H9 (cell line): ENCODE data around the gene BICDL2. TPM values are rescaled to one million over a fixed set of nuclear protein-coding genes. Genes with fewer than 3 reads are reported as not detected.

Source experiments
- DNase-seq: peaks from one replicate; pipeline ENCODE4 v3.0.0-alpha.2; 2017
- H2AFZ ChIP-seq: one replicate; pipeline ENCODE4 v1.6.1; 2013; ENCODE audit warnings: mild to moderate bottlenecking, low read length, control low read depth, moderate library complexity
- H2AK5ac ChIP-seq: 2 replicates; pipeline ENCODE4 v1.6.1; 2013; ENCODE audit warnings: low read length, control low read depth, mixed read lengths; ENCODE audit not compliant: insufficient read length
- H2BK120ac ChIP-seq: one replicate; pipeline ENCODE4 v1.6.1; 2013; ENCODE audit warnings: low read depth, mild to moderate bottlenecking, low read length, control low read depth, inconsistent platforms; ENCODE audit not compliant: poor library complexity, severe bottlenecking
- H2BK12ac ChIP-seq: 2 replicates; pipeline ENCODE4 v1.6.1; 2013; ENCODE audit warnings: low read length, control low read depth, mixed read lengths, low read depth; ENCODE audit not compliant: insufficient read length
- H2BK15ac ChIP-seq: 2 replicates; pipeline ENCODE4 v1.6.1; 2013; ENCODE audit warnings: low read depth, low read length, control low read depth
- H2BK20ac ChIP-seq: one replicate; pipeline ENCODE4 v1.6.1; 2013; ENCODE audit warnings: low read depth, mild to moderate bottlenecking, low read length, control low read depth, inconsistent platforms; ENCODE audit not compliant: poor library complexity, severe bottlenecking
- H2BK5ac ChIP-seq: 2 replicates; pipeline ENCODE4 v1.6.1; 2013; ENCODE audit warnings: low read length, control low read depth, mixed read lengths; ENCODE audit not compliant: insufficient read length
- H3K14ac ChIP-seq: 2 replicates; pipeline ENCODE4 v1.6.1; 2013; ENCODE audit warnings: low read length, control low read depth; ENCODE audit not compliant: insufficient read depth
- H3K18ac ChIP-seq: 2 replicates; pipeline ENCODE4 v1.6.1; 2013; ENCODE audit warnings: low read depth, mild to moderate bottlenecking, mixed read lengths, low read length, control low read depth; ENCODE audit not compliant: insufficient read length
- H3K23ac ChIP-seq: 2 replicates; pipeline ENCODE4 v1.6.1; 2013; ENCODE audit warnings: low read length, control low read depth, mixed read lengths, low read depth; ENCODE audit not compliant: insufficient read length
- H3K23me2 ChIP-seq: 2 replicates; pipeline ENCODE4 v1.6.1; 2013; ENCODE audit warnings: low read depth, mild to moderate bottlenecking, mixed read lengths, low read length, control low read depth; ENCODE audit not compliant: insufficient read length, poor library complexity, severe bottlenecking
- H3K27ac ChIP-seq: 2 replicates; pipeline ENCODE4 v1.5.1; 2013; ENCODE audit warnings: low read length, control low read depth, mixed read lengths, low read depth; ENCODE audit not compliant: insufficient read length
- H3K27me3 ChIP-seq: 2 replicates; pipeline ENCODE4 v1.6.1; 2013; ENCODE audit warnings: low read length, control low read depth, inconsistent platforms; ENCODE audit not compliant: insufficient read depth
- H3K4ac ChIP-seq: 2 replicates; pipeline ENCODE4 v1.6.1; 2013; ENCODE audit warnings: low read depth, mild to moderate bottlenecking, control low read depth, inconsistent platforms, low read length, moderate library complexity
- H3K4me1 ChIP-seq: 2 replicates; pipeline ENCODE4 v1.6.1; 2013; ENCODE audit warnings: low read length, control low read depth, inconsistent platforms; ENCODE audit not compliant: insufficient read depth
- H3K4me2 ChIP-seq: 2 replicates; pipeline ENCODE4 v1.6.1; 2013; ENCODE audit warnings: low read length, control low read depth, mixed read lengths; ENCODE audit not compliant: insufficient read length, insufficient read depth
- H3K56ac ChIP-seq: 2 replicates; pipeline ENCODE4 v1.6.1; 2013; ENCODE audit warnings: low read depth, mild to moderate bottlenecking, mixed read lengths, low read length, control low read depth; ENCODE audit not compliant: insufficient read length
- H3K79me1 ChIP-seq: 2 replicates; pipeline ENCODE4 v1.6.1; 2013; ENCODE audit warnings: low read depth, mild to moderate bottlenecking, moderate library complexity, low read length, control low read depth, inconsistent platforms; ENCODE audit not compliant: insufficient read depth, poor library complexity, severe bottlenecking
- H3K79me2 ChIP-seq: 2 replicates; pipeline ENCODE4 v1.6.1; 2013; ENCODE audit warnings: low read length, control low read depth, inconsistent platforms; ENCODE audit not compliant: insufficient read depth
- H3K9ac ChIP-seq: 2 replicates; pipeline ENCODE4 v1.6.1; 2013; ENCODE audit warnings: low read length, control low read depth, mixed read lengths; ENCODE audit not compliant: insufficient read length; ENCODE audit errors: extremely low read depth
- H3K9me3 ChIP-seq: one replicate; pipeline ENCODE4 v1.6.1; 2013; ENCODE audit warnings: low read depth, low read length, inconsistent platforms; ENCODE audit not compliant: control insufficient read depth
- H3T11ph ChIP-seq: one replicate; pipeline ENCODE4 v1.6.1; 2013; ENCODE audit warnings: mild to moderate bottlenecking, low read length, control low read depth, inconsistent platforms
- H4K20me1 ChIP-seq: one replicate; pipeline ENCODE4 v1.6.1; 2013; ENCODE audit not compliant: control insufficient read depth, insufficient read length, insufficient read depth
- H4K5ac ChIP-seq: 2 replicates; pipeline ENCODE4 v1.6.1; 2013; ENCODE audit warnings: low read depth, mild to moderate bottlenecking, mixed read lengths, low read length, control low read depth; ENCODE audit not compliant: insufficient read length
- H4K8ac ChIP-seq: replicated peaks from 2 replicates; pipeline ENCODE4 v1.6.1; 2013; ENCODE audit warnings: low read length, control low read depth, mixed read lengths, low read depth; ENCODE audit not compliant: insufficient read length
- H4K91ac ChIP-seq: 2 replicates; pipeline ENCODE4 v1.6.1; 2013; ENCODE audit warnings: low read depth, mild to moderate bottlenecking, moderate library complexity, mixed read lengths, low read length, control low read depth; ENCODE audit not compliant: insufficient read length
- H3K27ac Mint-ChIP-seq, 3 experiments: 2 replicates in 2 of 3; 3 replicates in 1 of 3; pipeline ENCODE4 v1.8.0; 2020 to 2021; ENCODE audit warnings: mixed read lengths in 3 of 3, mild to moderate bottlenecking in 1 of 3, moderate library complexity in 1 of 3
- H3K27me3 Mint-ChIP-seq: 2 replicates; pipeline ENCODE4 v1.8.0; 2021; ENCODE audit warnings: low read depth, mild to moderate bottlenecking, moderate library complexity, mixed read lengths
- H3K36me3 Mint-ChIP-seq, 3 experiments: 2 replicates in 2 of 3; 3 replicates in 1 of 3; pipeline ENCODE4 v1.8.0; 2020 to 2021; ENCODE audit warnings: low read depth in 3 of 3, mixed read lengths in 3 of 3; ENCODE audit not compliant: insufficient read depth in 1 of 3
- H3K4me1 Mint-ChIP-seq, 2 experiments: 2 replicates each; pipeline ENCODE4 v1.8.0; 2020; ENCODE audit warnings: mixed read lengths in 2 of 2
- H3K4me3 Mint-ChIP-seq, 2 experiments: 2 replicates in 1 of 2; 3 replicates in 1 of 2; pipeline ENCODE4 v1.8.0; 2020 to 2021; ENCODE audit warnings: mild to moderate bottlenecking in 2 of 2, mixed read lengths in 2 of 2, moderate library complexity in 1 of 2
- H3K9me3 Mint-ChIP-seq, 2 experiments: 2 replicates in 1 of 2; 3 replicates in 1 of 2; pipeline ENCODE4 v1.8.0; 2020; ENCODE audit warnings: mild to moderate bottlenecking in 2 of 2, mixed read lengths in 2 of 2, moderate library complexity in 1 of 2
- CTCF ChIP-seq: fragments of 200-600 bp; sonication (generic); conservative IDR thresholded peaks from 3 replicates; pipeline ENCODE4 v1.8.0; 2021; ENCODE audit warnings: antibody characterized with exemption, mild to moderate bottlenecking
- WGBS: extraction: QIAGEN DNeasy Blood & Tissue Kit; methylation state at CpG from one replicate; pipeline ENCODE4 v1.1.7; 2013; ENCODE audit warnings: missing lambda C conversion rate, low lambda C conversion rate, mixed read lengths; ENCODE audit not compliant: insufficient read length; ENCODE audit errors: extremely low coverage; 5-methylcytosine and 5-hydroxymethylcytosine counted together
- total RNA-seq: library from RNA; stranded (reverse); gene quantifications from 2 replicates; pipeline ENCODE4 v1.2.1, GENCODE V29; 2021

BICDL2 gene
- total RNA-seq, 1 experiment from 2014 or later, result 13.5 TPM

- Histone ChIP-seq H3K9me3 (no peaks in the 10 kb centered on the region), H2BK120ac (no peak overlapping the region), H4K5ac (no peak overlapping the region), H2AK5ac (no peak overlapping the region), H3K4ac (no peak overlapping the region), H3K79me2 (peaks cover 9% of the 10 kb centered on the region; the same call in 1 of the 2 replicates), H3K27me3 (no peaks in the 10 kb centered on the region), H2AFZ (no peak overlapping the region), H2BK12ac (no peak overlapping the region), H2BK15ac (no peak overlapping the region), H3K9ac (no peak overlapping the region), H4K8ac (no peak overlapping the region), H4K91ac (no peak overlapping the region), H3K23ac (no peak overlapping the region), H4K20me1 (no peaks in the 10 kb centered on the region), H3K4me1 (peaks cover 2% of the 10 kb centered on the region; the same call in 1 of the 2 replicates), H3K27ac (no peak overlapping the region), H2BK5ac (no peak overlapping the region), H3K4me2 (peak overlapping the region; percentile 51), H2BK20ac (no peak overlapping the region), H3K23me2 (peaks cover 33% of the 10 kb centered on the region), H3K18ac (peak overlapping the region; percentile 44), H3T11ph (no peak overlapping the region), H3K14ac (no peak overlapping the region), H3K79me1 (no peaks in the 10 kb centered on the region), H3K56ac (no peak overlapping the region)
- peak overlapping the region; percentile 93 to 96 for H3K4me3 Mint-ChIP-seq
- no peak for DNase-seq
- H3K36me3 Mint-ChIP-seq, result peaks cover 22 to 42% (median 30%) of the 10 kb centered on the region in 3 experiments
- peak overlapping the region; percentile 77 to 95 (median 93); a peak in 5 of 7 replicates for H3K27ac Mint-ChIP-seq
- H3K4me1 Mint-ChIP-seq, result peaks cover 38 to 66% of the 10 kb centered on the region in 2 experiments
- H3K27me3 Mint-ChIP-seq, result peaks cover 7% of the 10 kb centered on the region; the same call in 1 of the 2 replicates
- no CpG with 5 or more reads among the region's 40 CpGs for WGBS
- H3K9me3 Mint-ChIP-seq, result no peaks in the 10 kb centered on the region; a peak in 2 of 5 replicates
- no peak for TF ChIP-seq CTCF
Observed at GRCh38 chr16:3019594-3020246, 17.0 kb downstream of the BICDL2 start.
